ENCODE results near the gene D2HGDH.

Gene D2HGDH

DNA sequence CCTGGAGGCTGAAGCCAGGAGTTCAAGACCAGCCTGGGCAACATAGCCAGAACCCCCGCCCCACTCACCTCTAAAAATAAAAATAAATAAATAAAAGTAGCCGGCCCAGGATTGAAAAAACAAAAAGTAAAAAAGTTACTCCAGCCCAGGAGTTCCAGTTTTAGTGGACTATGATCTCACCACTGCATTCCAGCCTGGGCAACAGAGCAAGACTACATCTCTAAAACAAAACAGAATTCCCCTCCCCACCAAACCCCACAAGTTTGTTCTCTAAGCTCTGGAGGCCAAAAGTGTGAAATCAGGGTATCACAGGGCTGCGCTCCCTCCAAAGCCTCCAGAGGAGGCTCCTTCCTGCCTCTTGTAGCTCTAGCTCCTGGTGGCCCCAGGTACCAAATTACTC is 1.7 kb downstream of the D2HGDH start:
- no peak for TF ChIP-seq GATA2 (IDR thresholded peaks at IDR 0.05; ENCODE audit: low read depth, low read length)

DNA sequence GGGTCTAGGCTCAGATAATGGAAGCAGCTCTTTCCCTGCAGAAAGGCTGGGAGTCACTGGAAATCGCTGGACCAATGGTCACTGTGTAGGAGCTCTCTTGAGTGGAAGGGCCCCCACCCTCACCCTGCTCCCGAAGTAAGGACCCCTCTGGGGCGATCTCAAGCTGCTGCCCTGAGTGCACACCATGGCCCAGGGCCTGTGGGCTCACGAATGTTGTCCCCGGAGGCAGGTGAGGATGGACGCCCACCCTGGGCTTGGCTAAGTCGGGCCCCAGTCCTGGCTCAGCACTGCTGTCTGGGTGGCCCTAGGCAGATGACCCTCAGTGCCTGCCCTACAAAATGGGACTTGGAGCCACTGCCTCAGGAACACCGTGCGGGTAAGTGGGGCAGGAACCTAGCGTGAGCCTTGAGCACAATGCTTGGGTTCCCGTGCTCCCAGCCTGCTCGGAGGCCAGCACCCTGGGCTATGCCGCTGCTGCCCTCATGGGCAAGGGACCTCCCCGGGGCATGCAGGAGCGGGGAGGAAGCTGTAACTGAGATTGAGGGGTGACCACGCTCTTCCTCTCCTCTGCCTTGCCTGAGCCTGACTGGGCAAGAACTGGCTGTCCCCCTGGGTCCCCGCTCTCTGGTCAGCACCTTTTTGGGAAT is 3.7 kb downstream of the D2HGDH start:
- TF ChIP-seq GATA3 (IDR thresholded peaks at IDR 0.05; ENCODE audit: low read depth, low read length) = no peak
- no peak for TF ChIP-seq GATA2 (IDR thresholded peaks at IDR 0.05; ENCODE audit: low read depth, low read length)

DNA sequence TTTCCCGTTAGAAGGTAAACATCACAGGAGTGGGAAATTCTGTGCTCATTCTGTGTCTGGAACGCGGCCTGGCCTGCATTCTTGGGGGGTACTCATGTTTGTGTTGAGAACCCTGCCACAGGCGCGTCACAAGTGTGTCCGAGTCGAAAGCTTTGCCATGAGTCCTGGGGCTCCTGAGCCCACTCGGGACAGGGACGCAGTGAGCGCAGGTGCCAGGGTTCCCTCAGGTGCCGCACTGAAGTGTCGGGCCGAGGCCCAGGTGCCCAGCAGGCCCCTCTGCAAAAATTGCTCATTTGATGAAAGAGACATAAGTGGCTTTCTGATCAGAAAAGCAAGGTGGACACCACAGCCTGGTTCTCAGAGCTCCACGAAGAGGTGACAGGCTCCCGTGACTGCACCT is 4.7 kb downstream of the D2HGDH start:
- TF ChIP-seq GATA3 (IDR thresholded peaks at IDR 0.05; ENCODE audit: low read depth, low read length) (no peak), GATA2 (IDR thresholded peaks at IDR 0.05; ENCODE audit: low read depth, low read length) (no peak)

DNA sequence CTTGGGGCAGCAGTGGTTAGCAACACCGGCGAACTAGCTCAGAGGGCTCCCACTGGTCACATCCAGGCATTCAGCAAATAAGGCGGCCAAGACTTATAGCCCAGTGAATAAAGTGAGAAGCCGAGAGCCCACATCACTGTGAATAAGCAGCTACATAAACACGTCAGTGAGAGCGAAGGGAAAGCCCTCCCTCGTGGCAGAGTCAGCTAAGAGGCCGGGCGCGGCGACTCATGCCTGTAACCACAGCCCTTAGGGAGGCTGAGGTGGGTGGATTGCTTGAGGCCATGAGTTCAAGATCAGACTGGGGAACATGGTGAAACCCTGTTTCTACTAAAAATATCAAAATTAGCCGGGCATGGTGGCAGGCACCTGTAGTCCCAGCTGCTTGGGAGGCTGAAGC is 5.2 kb downstream of the D2HGDH start:
- TF ChIP-seq GATA2 (IDR thresholded peaks at IDR 0.05; ENCODE audit: low read depth, low read length) (no peak), GATA3 (IDR thresholded peaks at IDR 0.05; ENCODE audit: low read depth, low read length) (no peak)

DNA sequence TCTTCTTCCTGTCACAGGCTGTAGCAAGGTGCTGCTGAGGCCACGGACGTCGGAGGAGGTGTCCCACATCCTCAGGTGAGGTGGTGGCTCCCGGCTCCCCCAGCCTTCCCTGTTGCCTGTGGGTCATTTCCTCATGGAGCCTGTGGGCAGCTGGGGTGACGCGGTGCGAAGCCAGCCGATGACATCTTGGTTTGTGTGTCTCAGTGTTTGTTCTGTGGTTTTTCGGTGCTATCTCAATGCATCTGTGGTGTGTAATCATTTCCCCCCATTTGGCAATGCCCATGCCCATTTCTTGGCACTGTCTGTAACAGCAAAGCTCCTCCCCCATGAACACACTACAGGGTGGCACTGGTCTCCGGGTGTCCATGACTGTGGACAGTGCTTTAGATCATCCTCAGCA is 6.6 kb downstream of the D2HGDH start:
- no peak for TF ChIP-seq GATA2 (IDR thresholded peaks at IDR 0.05; ENCODE audit: low read depth, low read length)
- TF ChIP-seq GATA3 (IDR thresholded peaks at IDR 0.05; ENCODE audit: low read depth, low read length) = no peak

DNA sequence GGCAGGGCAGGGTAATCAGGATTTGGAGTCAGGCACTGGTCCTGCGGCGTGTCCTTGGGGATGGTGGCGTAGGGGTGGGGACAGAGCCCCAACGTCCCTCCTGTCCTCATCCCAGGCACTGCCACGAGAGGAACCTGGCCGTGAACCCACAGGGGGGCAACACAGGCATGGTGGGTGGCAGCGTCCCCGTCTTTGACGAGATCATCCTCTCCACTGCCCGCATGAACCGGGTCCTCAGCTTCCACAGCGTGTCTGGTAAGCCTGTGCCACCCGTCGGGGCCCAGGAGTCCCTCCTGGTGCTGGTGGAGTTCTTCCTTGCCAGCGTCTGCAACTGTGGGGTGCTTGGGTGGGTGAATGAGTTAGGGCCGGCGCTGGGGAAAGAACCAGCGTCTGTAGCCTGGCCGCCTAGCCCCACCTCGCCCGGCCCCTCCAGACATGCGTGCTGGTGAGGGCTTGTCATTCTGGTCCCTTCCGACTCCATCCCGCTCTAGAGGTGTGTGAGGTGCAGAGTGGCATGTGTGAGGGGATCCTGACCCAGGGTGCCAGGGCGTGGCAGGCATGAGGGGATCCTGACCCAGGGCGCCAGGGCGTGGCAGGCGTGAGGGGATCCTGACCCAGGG is 8.0 kb downstream of the D2HGDH start:
- TF ChIP-seq GATA2 (IDR thresholded peaks at IDR 0.05; ENCODE audit: low read depth, low read length) (no peak), GATA3 (IDR thresholded peaks at IDR 0.05; ENCODE audit: low read depth, low read length) (no peak)

DNA sequence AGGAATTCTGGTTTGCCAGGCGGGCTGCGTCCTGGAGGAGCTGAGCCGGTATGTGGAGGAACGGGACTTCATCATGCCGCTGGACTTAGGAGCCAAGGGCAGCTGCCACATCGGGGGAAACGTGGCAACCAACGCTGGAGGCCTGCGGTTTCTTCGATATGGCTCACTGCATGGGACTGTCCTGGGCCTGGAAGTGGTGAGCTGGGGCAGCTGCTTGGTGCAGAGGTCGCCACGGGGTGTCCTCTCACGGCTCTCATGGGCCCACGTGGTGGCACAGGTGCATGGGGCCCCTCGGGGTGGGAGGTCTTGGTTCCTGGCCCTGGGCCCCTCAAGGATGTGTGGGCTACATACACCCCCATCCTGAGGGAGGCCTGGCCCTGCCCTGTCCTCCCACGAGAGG is 9.2 kb downstream of the D2HGDH start:
- no peak for TF ChIP-seq GATA3 (IDR thresholded peaks at IDR 0.05; ENCODE audit: low read depth, low read length)
- TF ChIP-seq GATA2 (IDR thresholded peaks at IDR 0.05; ENCODE audit: low read depth, low read length) = no peak

DNA sequence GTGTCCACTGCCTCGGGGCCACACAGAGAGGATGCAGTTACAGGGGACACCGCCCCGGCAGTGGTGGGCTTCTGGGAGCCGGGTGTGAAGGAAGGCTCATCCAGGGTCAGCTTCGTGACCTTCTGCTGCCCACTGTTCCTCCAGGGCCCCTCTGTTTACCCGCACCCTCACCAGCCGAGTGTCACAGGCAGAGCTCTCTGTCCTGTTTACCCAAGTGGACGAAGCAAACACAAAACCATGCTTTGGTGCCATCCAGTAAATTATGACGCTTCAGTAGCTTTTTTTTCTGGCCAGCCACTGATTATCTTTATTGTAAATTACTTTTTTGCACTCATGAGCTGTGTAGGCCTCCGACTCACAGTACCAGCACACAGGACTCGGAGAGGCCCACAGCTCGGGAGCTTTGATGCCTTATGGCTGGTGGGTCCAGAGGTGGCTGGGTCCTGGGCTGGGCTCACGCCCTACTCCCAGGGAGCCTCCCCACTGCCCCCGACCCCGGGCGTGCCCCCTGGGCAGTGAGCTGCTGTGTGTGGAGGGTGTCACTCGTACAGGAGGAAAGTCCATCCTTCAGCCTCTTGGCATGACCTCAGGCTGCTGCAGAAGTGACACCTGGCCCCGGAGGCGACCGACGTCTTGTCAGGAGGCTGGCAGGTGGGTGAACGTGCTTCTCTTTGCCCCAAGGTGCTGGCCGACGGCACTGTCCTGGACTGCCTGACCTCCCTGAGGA is 9.8 kb downstream of the D2HGDH start:
- TF ChIP-seq GATA2 (IDR thresholded peaks at IDR 0.05; ENCODE audit: low read depth, low read length) (no peak), GATA3 (IDR thresholded peaks at IDR 0.05; ENCODE audit: low read depth, low read length) (no peak)

DNA sequence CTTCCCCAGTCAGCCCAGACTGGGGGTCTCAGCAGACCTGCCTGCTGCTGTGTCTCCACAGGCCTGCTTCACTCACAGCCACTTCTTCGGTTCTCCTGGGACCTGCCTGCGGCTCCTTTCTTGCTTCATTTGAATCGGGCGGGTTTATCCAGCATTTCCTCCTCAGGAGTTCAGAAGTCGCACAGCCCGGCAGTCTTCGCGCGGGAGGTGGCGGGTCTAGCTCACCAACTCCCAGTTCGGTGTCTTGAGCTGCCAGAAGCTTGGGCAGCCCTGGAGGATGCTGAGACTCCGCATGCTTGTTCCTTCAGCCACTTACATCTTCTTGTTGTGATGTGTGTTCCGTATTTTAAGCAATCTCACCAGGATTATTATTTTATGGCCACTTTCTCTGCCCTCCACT is 10.8 kb downstream of the D2HGDH start:
- TF ChIP-seq GATA2 (IDR thresholded peaks at IDR 0.05; ENCODE audit: low read depth, low read length) (no peak), GATA3 (IDR thresholded peaks at IDR 0.05; ENCODE audit: low read depth, low read length) (no peak)

DNA sequence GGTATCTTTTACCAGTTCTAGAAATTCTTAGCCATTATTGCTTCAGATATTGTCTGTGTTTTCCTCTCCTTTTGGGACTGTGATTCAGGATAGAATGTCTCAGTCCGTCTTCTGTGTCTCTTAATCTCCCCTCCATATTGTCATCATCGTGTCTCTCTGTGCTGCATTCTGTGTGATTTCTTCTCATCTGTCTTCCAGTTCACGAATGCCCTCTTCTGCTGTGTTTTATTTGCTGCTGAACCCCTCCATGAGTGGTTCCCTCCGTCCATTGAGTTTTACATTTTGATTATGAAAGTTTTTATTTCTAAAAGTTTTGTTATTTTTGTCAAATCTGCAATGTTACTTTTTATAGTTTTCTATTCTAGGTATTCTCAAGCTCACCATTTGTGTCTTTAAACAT is 11.7 kb downstream of the D2HGDH start:
- TF ChIP-seq GATA2 (IDR thresholded peaks at IDR 0.05; ENCODE audit: low read depth, low read length) = no peak
- TF ChIP-seq GATA3 (IDR thresholded peaks at IDR 0.05; ENCODE audit: low read depth, low read length) = no peak

DNA sequence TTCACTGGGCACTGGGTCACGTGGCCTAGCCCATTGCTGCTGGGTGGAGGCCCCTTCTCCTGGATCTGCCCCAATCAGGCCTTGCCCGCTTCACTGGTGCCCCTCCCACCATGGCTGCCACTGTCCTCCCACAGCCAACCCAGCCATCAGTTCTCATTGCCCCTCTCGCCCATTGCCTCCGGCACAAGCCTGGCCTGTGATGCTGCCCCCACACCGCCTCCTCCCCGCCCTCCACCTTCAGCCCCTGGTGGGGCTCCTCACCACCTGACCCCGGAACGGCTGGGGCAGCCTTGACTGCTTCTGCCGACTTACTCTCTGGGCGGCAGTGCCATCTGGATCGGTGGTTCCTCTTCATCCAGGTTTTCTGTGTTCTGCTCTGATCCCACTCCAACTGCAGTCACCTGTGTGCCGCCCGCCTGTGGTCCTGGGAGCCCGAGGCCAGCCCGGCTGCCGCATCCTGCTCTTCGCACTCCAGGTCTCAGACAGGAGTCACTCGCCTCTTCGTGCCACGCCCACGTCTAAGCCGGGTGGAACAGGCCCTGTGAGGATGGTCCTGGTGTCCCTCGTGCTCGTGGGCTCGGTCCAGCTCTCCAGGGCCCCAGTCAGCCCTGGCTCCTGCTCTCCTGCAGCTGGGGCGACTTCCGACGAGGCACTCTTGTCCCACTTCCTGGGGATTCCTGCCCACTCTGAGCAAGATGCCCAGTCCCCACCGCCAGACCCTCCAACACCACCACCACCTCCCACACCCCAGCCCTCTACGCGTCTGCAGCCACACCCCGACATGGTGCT is 14.2 kb downstream of the D2HGDH start:
- TF ChIP-seq GATA2 (IDR thresholded peaks at IDR 0.05; ENCODE audit: low read depth, low read length) = no peak
- TF ChIP-seq GATA3 (IDR thresholded peaks at IDR 0.05; ENCODE audit: low read depth, low read length) = no peak

DNA sequence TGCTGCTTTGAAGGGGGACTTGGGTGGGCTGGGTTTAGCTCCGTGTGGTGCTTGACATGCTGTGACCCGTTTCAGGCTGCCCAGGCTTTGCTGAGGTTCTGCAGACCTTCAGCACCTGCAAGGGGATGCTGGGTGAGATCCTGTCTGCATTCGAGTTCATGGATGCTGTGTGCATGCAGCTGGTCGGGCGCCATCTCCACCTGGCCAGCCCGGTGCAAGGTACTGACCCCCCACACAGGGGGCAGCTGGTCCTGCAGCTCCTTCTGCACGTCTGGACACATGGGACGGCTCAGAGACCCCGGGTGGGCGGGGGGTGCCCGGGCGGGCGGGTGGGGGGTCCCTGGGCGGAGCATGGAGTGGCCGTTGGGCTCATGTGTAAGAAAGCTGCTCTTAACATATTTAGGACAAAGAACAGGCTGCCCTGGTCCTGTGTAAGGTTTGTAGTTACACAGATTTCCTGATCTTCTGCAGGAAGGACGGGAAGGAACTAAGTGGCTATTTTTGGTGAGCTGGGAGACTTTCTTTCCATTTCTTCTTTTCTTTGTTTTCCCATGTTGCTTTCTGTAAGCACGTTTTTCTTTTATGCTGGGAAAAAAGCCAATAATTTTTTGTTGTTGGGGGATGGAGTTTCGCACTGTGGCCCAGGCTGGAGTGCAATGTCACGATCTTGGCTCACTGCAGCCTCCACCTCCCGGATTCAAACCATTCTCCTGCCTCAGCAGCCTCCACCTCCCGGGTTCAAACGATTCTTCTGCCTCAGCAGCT is 15.8 kb downstream of the D2HGDH start:
- no peak for TF ChIP-seq GATA2 (IDR thresholded peaks at IDR 0.05; ENCODE audit: low read depth, low read length)
- TF ChIP-seq GATA3 (IDR thresholded peaks at IDR 0.05; ENCODE audit: low read depth, low read length) = no peak

DNA sequence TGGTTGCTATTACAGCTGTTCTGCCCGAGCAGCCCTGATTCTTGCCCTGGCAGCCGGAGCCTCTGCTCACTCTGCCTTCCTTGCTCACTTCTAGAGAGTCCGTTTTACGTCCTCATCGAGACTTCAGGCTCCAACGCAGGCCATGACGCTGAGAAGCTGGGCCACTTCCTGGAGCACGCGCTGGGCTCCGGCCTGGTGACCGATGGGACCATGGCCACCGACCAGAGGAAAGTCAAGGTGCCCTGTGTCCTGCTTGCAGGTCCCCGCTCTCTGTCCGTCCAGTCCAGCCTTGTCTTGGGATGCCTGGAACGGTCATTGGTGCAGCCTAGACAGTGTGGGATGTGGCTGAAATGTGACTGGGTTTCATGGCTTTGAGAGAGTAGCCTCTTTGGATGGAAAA is 16.7 kb downstream of the D2HGDH start:
- TF ChIP-seq GATA3 (IDR thresholded peaks at IDR 0.05; ENCODE audit: low read depth, low read length) (no peak), GATA2 (IDR thresholded peaks at IDR 0.05; ENCODE audit: low read depth, low read length) (no peak)

DNA sequence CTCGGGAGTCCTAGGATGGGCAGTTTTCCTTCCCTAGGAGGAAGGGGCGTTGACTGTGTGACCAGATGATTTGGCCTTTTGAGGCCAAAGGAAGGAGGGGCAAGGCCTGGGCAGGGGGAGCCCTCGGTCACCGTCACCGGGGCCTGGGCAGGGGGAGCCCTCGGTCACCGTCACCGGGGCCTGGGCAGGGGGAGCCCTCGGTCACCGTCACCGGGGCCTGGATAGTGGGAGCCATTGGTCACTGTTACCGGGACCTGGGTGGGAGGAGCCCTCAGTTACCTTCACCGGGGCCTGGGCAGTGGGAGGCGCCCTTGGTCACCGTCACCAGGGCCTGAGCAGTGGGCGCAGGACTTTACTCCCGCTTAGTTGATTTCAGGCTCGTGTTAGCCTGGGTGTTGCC is 17.3 kb downstream of the D2HGDH start:
- TF ChIP-seq GATA2 (IDR thresholded peaks at IDR 0.05; ENCODE audit: low read depth, low read length) = no peak
- TF ChIP-seq GATA3 (IDR thresholded peaks at IDR 0.05; ENCODE audit: low read depth, low read length) = no peak
